HG03095 (cell line): ENCODE data around the gene SHLD2.
"Not testable (repeated sequence)": the region's sequence is repeated elsewhere in the genome, so short reads cannot be mapped to it uniquely, and the experiment has no call there.

ENCODE experiments used
- ATAC-seq: cut with Tn5 transposase; IDR thresholded peaks from one replicate; pipeline ENCODE4 v1.9.1; 2021; ENCODE audit warnings: moderate library complexity; ENCODE audit not compliant: unreplicated experiment

SHLD2 gene

GRCh38 chr10:87083576-87084290 lies 11.3 kb upstream of the SHLD2 start:
- ATAC-seq, result peak; percentile 24

- peak; percentile 60 for ATAC-seq
Measured at GRCh38 chr10:87084291-87084782, 10.7 kb upstream of the SHLD2 start.

GRCh38 chr10:87085537-87085936 lies 9.5 kb upstream of the SHLD2 start:
- no peak for ATAC-seq

- ATAC-seq, result no peak
Measured at GRCh38 chr10:87089746-87090145, 5.3 kb upstream of the SHLD2 start.

- no peak for ATAC-seq
Measured at GRCh38 chr10:87090779-87091178, 4.2 kb upstream of the SHLD2 start.

- ATAC-seq, result no peak
Measured at GRCh38 chr10:87092376-87092860, 2.6 kb upstream of the SHLD2 start.

GRCh38 chr10:87092861-87093631 lies 2.0 kb upstream of the SHLD2 start:
- no peak for ATAC-seq

GRCh38 chr10:87093632-87094372 lies 1.2 kb upstream of the SHLD2 start:
- peak; percentile 29 for ATAC-seq

- ATAC-seq, result peak; percentile 45
Measured at GRCh38 chr10:87095236-87095945, 385 bp downstream of the SHLD2 start.

- no peak for ATAC-seq
Measured at GRCh38 chr10:87101996-87102395, 7.0 kb downstream of the SHLD2 start.

- not testable (repeated sequence) for ATAC-seq
Measured at GRCh38 chr10:87104727-87105126, 9.7 kb downstream of the SHLD2 start.

GRCh38 chr10:87105446-87106124 lies 10.6 kb downstream of the SHLD2 start:
- ATAC-seq, result no peak

GRCh38 chr10:87118122-87118521 lies 23.1 kb downstream of the SHLD2 start:
- ATAC-seq, result not testable (repeated sequence)

- not testable (repeated sequence) for ATAC-seq
Measured at GRCh38 chr10:87119029-87119428, 24.0 kb downstream of the SHLD2 start.

GRCh38 chr10:87123351-87123750 lies 28.3 kb downstream of the SHLD2 start:
- not testable (repeated sequence) for ATAC-seq

- ATAC-seq, result not testable (repeated sequence)
Measured at GRCh38 chr10:87127048-87127447, 32.0 kb downstream of the SHLD2 start.

- not testable (repeated sequence) for ATAC-seq
Measured at GRCh38 chr10:87127607-87128156, 32.7 kb downstream of the SHLD2 start.

- ATAC-seq, result not testable (repeated sequence)
Measured at GRCh38 chr10:87132176-87132575, 37.2 kb downstream of the SHLD2 start.

- not testable (repeated sequence) for ATAC-seq
Measured at GRCh38 chr10:87133936-87134335, 38.9 kb downstream of the SHLD2 start.

GRCh38 chr10:87134440-87134839 lies 39.4 kb downstream of the SHLD2 start:
- not testable (repeated sequence) for ATAC-seq
